GM12878 (cell line): ENCODE data around the gene CDH4. TPM values are rescaled to one million over a fixed set of nuclear protein-coding genes. Genes with fewer than 3 reads are reported as not detected.

ENCODE experiments used
- BCL11A ChIP-seq: IDR thresholded peaks from 2 replicates; pipeline ENCODE4 v1.6.1; 2011; ENCODE audit warnings: low read depth, low read length
- BMI1 ChIP-seq: fragments of 450-650 bp; IDR thresholded peaks from 2 replicates; pipeline ENCODE4 v1.6.1; 2016; ENCODE audit warnings: mild to moderate bottlenecking, moderate library complexity, borderline replicate concordance
- FOXK2 ChIP-seq: fragments of 450-650 bp; IDR thresholded peaks from 2 replicates; pipeline ENCODE4 v1.6.1; 2017; ENCODE audit warnings: mild to moderate bottlenecking, moderate library complexity
- GABPA ChIP-seq: IDR thresholded peaks from 2 replicates; pipeline ENCODE4 v1.6.1; 2014; ENCODE audit warnings: antibody characterized with exemption, low read depth, mild to moderate bottlenecking, inconsistent platforms
- SIN3A ChIP-seq: IDR thresholded peaks from 2 replicates; pipeline ENCODE4 v1.6.1; 2012; ENCODE audit warnings: low read depth, low read length, improper control_type of control experiment
- SREBF2 ChIP-seq: IDR thresholded peaks from 2 replicates; pipeline ENCODE4 v1.6.1; 2012; ENCODE audit warnings: mild to moderate bottlenecking, low read length
- STAT1 ChIP-seq: fragments of 450-650 bp; conservative IDR thresholded peaks from 2 replicates; pipeline ENCODE4 v1.6.1; 2014; ENCODE audit warnings: antibody characterized with exemption, mild to moderate bottlenecking
- polyA plus RNA-seq, 11 experiments: library from polyadenylated mRNA; depleted of rRNA in 4 of 11; unstranded in 6 of 11; stranded (reverse) in 5 of 11; fragments of >200 nt; fragmentation: Nextera tagmentation in 4 of 11; fragmentation: Illumina TruSeq in 1 of 11; extraction: Ambion mirVana in 4 of 11; extraction: Trizol in 1 of 11; gene quantifications; 1 replicate in 1 of 11; 2 replicates in 10 of 11; pipeline versions ENCODE4 v1.2.1 to v1.2.3, GENCODE V29; 2011 to 2016; ENCODE audit warnings: inconsistent platforms in 2 of 11, missing spikeins in 2 of 11, low read depth in 1 of 11
- total RNA-seq, 4 experiments: library from RNA; depleted of rRNA in 3 of 4; stranded (reverse); fragments of >200 nt in 3 of 4; fragmentation: Illumina TruSeq in 1 of 4; extraction: Trizol in 1 of 4; gene quantifications; 2 replicates each; pipeline versions ENCODE4 v1.2.1 to v1.2.3, GENCODE V29; 2013 to 2021
- TF ChIP-seq, protein P1 (sequence below): IDR thresholded peaks from 2 replicates; pipeline ENCODE4 v1.6.1; 2011; ENCODE audit warnings: mild to moderate bottlenecking, low read depth, low read length, moderate library complexity; ENCODE audit not compliant: insufficient replicate concordance
- TF ChIP-seq, protein P2 (sequence below): fragments of 450-650 bp; IDR thresholded peaks from 2 replicates; pipeline ENCODE4 v1.6.1; 2018; ENCODE audit warnings: borderline replicate concordance, mild to moderate bottlenecking; ENCODE audit not compliant: partially characterized antibody
- TF ChIP-seq, protein P3 (sequence below): fragments of 450-650 bp; IDR thresholded peaks from 2 replicates; pipeline ENCODE4 v1.6.1; 2018; ENCODE audit warnings: mild to moderate bottlenecking, low read depth, moderate library complexity; ENCODE audit not compliant: partially characterized antibody

CDH4 gene
- total and polyA plus RNA-seq, 10 of the 15 experiments (the other 5 are each of a cell fraction or from before 2014, with no cell fraction given): not detected

DNA sequence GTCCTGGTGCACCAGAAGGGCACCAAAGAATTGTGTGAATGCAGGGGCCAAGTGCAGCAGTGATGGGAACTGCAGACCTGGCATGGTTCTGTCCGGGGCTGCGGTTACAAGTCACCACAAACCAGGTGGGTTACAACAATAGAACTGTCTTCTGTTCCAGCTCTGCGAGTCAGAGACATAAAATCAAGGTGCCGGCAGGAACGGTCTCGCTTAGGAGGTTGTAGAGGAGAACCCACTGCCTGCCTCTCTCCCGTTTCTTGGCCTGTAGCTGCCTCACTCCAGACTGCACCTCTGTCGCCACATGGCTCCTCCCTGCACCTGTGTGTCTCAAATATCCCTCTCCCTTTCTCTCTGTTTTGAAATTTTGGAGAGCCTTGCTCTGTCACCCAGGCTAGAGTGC is 670.4 kb downstream of the CDH4 start (continued):
- no peak for TF ChIP-seq STAT1
- no peak for TF ChIP-seq BMI1
- TF ChIP-seq BCL11A: no peak
- TF ChIP-seq, protein P1, sequence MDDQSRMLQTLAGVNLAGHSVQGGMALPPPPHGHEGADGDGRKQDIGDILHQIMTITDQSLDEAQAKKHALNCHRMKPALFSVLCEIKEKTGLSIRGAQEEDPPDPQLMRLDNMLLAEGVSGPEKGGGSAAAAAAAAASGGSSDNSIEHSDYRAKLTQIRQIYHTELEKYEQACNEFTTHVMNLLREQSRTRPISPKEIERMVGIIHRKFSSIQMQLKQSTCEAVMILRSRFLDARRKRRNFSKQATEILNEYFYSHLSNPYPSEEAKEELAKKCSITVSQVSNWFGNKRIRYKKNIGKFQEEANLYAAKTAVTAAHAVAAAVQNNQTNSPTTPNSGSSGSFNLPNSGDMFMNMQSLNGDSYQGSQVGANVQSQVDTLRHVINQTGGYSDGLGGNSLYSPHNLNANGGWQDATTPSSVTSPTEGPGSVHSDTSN: no peak
- TF ChIP-seq, protein P2, sequence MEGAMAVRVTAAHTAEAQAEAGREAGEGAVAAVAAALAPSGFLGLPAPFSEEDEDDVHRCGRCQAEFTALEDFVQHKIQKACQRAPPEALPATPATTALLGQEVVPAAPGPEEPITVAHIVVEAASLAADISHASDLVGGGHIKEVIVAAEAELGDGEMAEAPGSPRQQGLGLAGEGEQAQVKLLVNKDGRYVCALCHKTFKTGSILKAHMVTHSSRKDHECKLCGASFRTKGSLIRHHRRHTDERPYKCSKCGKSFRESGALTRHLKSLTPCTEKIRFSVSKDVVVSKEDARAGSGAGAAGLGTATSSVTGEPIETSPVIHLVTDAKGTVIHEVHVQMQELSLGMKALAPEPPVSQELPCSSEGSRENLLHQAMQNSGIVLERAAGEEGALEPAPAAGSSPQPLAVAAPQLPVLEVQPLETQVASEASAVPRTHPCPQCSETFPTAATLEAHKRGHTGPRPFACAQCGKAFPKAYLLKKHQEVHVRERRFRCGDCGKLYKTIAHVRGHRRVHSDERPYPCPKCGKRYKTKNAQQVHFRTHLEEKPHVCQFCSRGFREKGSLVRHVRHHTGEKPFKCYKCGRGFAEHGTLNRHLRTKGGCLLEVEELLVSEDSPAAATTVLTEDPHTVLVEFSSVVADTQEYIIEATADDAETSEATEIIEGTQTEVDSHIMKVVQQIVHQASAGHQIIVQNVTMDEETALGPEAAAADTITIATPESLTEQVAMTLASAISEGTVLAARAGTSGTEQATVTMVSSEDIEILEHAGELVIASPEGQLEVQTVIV: no peak
- TF ChIP-seq SREBF2: no peak
- TF ChIP-seq, protein P3, sequence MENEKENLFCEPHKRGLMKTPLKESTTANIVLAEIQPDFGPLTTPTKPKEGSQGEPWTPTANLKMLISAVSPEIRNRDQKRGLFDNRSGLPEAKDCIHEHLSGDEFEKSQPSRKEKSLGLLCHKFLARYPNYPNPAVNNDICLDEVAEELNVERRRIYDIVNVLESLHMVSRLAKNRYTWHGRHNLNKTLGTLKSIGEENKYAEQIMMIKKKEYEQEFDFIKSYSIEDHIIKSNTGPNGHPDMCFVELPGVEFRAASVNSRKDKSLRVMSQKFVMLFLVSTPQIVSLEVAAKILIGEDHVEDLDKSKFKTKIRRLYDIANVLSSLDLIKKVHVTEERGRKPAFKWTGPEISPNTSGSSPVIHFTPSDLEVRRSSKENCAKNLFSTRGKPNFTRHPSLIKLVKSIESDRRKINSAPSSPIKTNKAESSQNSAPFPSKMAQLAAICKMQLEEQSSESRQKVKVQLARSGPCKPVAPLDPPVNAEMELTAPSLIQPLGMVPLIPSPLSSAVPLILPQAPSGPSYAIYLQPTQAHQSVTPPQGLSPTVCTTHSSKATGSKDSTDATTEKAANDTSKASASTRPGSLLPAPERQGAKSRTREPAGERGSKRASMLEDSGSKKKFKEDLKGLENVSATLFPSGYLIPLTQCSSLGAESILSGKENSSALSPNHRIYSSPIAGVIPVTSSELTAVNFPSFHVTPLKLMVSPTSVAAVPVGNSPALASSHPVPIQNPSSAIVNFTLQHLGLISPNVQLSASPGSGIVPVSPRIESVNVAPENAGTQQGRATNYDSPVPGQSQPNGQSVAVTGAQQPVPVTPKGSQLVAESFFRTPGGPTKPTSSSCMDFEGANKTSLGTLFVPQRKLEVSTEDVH: no peak
- no peak for TF ChIP-seq GABPA
- no peak for TF ChIP-seq SIN3A
- TF ChIP-seq FOXK2: no peak
